GM12874 (cell line): ENCODE data around the gene UBA7.

Source experiments
- CTCF ChIP-seq: IDR thresholded peaks from 2 replicates; pipeline ENCODE4 v1.5.1; 2011; ENCODE audit warnings: low read depth, mild to moderate bottlenecking, control low read depth, low read length, moderate library complexity; ENCODE audit not compliant: insufficient read depth

Gene UBA7

GRCh38 chr3:49775538-49775937 is 38.2 kb downstream of the UBA7 start:
- TF ChIP-seq CTCF: no peak

- no peak for TF ChIP-seq CTCF
These were observed 41.0 kb downstream of the UBA7 start for GRCh38 chr3:49772703-49773102.

GRCh38 chr3:49771340-49771938 is 42.3 kb downstream of the UBA7 start:
- TF ChIP-seq CTCF: no peak

- TF ChIP-seq CTCF: no peak
These were observed 43.8 kb downstream of the UBA7 start for GRCh38 chr3:49769926-49770325.

GRCh38 chr3:49769286-49769915 is 44.4 kb downstream of the UBA7 start:
- TF ChIP-seq CTCF: no peak

- TF ChIP-seq CTCF: no peak
These were observed 49.8 kb downstream of the UBA7 start for GRCh38 chr3:49763981-49764380.

- TF ChIP-seq CTCF: no peak
These were observed 52.1 kb downstream of the UBA7 start for GRCh38 chr3:49761661-49762060.

GRCh38 chr3:49759226-49759625 is 54.5 kb downstream of the UBA7 start:
- TF ChIP-seq CTCF: no peak
